Vagina (tissue), 2 donors: Measurements from ENCODE around the gene P2RY14.

Experiments
- CTCF ChIP-seq, 3 experiments: fragments of 450-650 bp in 2 of 3; fragments of 200-600 bp in 1 of 3; sonication (generic) in 1 of 3; IDR thresholded peaks; one replicate each; pipeline ENCODE4 v1.5.1; 2017 to 2019; ENCODE audit warnings: antibody characterized with exemption in 3 of 3, mild to moderate bottlenecking in 2 of 3, moderate library complexity in 2 of 3
- POLR2A ChIP-seq, 2 donors: fragments of 450-650 bp; IDR thresholded peaks; one replicate each; pipeline ENCODE4 v1.6.1; 2017; ENCODE audit warnings: antibody characterized with exemption in 2 of 2, mild to moderate bottlenecking in 2 of 2, moderate library complexity in 2 of 2
- POLR2AphosphoS5 ChIP-seq, 2 donors: sonication (generic); formaldehyde crosslinking; IDR thresholded peaks; one replicate each; pipeline ENCODE4 v1.9.0; 2017; ENCODE audit warnings: antibody characterized with exemption in 2 of 2, mild to moderate bottlenecking in 2 of 2, low read depth in 1 of 2; ENCODE audit not compliant: insufficient read depth in 1 of 2

- TF ChIP-seq CTCF (IDR thresholded peaks at IDR 0.05) (no peak), POLR2AphosphoS5 (IDR thresholded peaks at IDR 0.05; ENCODE audit: insufficient read depth in 1 of 2, low read depth in 1 of 2) (no peak), POLR2A (IDR thresholded peaks at IDR 0.05) (no peak)
These were observed 11.3 kb downstream of the P2RY14 start for GRCh38 chr3:151267066-151267465.
